HepG2 (cell line): Measurements from ENCODE around the gene SYPL2. TPM values are rescaled to one million over a fixed set of nuclear protein-coding genes. Genes with fewer than 3 reads are reported as not detected.

Experiments used
- DBP ChIP-seq: sonication (generic); formaldehyde crosslinking; IDR thresholded peaks from 2 replicates; pipeline ENCODE4 v1.4.0; 2020; ENCODE audit warnings: missing genetic modification reagents; ENCODE audit errors: not compliant biosample characterization
- KAT7 ChIP-seq: IDR thresholded peaks from 2 replicates; pipeline ENCODE4 v1.6.1; 2018; ENCODE audit warnings: borderline replicate concordance, missing compliant biosample characterization
- KDM1A ChIP-seq: IDR thresholded peaks from 2 replicates; pipeline ENCODE4 v1.6.1; 2016; ENCODE audit warnings: missing compliant biosample characterization
- KIAA2018 ChIP-seq: sonication (generic); formaldehyde crosslinking; IDR thresholded peaks from 2 replicates; pipeline ENCODE4 v1.5.0; 2020; ENCODE audit warnings: mild to moderate bottlenecking, missing genetic modification reagents, borderline replicate concordance
- KLF12 ChIP-seq: sonication (generic); formaldehyde crosslinking; IDR thresholded peaks from 2 replicates; pipeline ENCODE4 v1.4.0; 2020; ENCODE audit warnings: missing genetic modification reagents, borderline replicate concordance
- NFE2L1 ChIP-seq: sonication (generic); formaldehyde crosslinking; IDR thresholded peaks from 2 replicates; pipeline ENCODE4 v1.4.0; 2020; ENCODE audit warnings: missing genetic modification reagents, mild to moderate bottlenecking, borderline replicate concordance
- REST ChIP-seq, 2 experiments: IDR thresholded peaks; 2 replicates each; pipeline ENCODE4 v1.6.1; 2011 to 2012; ENCODE audit warnings: low read length in 2 of 2, borderline replicate concordance in 1 of 2, low read depth in 1 of 2, mild to moderate bottlenecking in 1 of 2, moderate library complexity in 1 of 2
- TAF15 ChIP-seq: fragments of 200-400 bp; formaldehyde crosslinking; IDR thresholded peaks from one replicate; pipeline ENCODE4 v1.6.1; 2018; ENCODE audit warnings: mild to moderate bottlenecking, low read depth, low read length; ENCODE audit not compliant: poor library complexity, severe bottlenecking
- THAP7 ChIP-seq: sonication (generic); formaldehyde crosslinking; IDR thresholded peaks from 2 replicates; pipeline ENCODE4 v1.8.1; 2023; ENCODE audit warnings: mild to moderate bottlenecking, missing genetic modification reagents
- ZNF207 ChIP-seq: fragments of 450-650 bp; IDR thresholded peaks from 2 replicates; pipeline ENCODE4 v1.6.1; 2016; ENCODE audit warnings: antibody characterized with exemption, borderline replicate concordance
- ZNF337 ChIP-seq: sonication (generic); formaldehyde crosslinking; IDR thresholded peaks from 2 replicates; pipeline ENCODE4 v1.5.1; 2020; ENCODE audit warnings: missing genetic modification reagents, low read depth, mild to moderate bottlenecking, borderline replicate concordance
- ZNF549 ChIP-seq: sonication (generic); formaldehyde crosslinking; IDR thresholded peaks from 2 replicates; pipeline ENCODE4 v1.5.0; 2020; ENCODE audit warnings: missing genetic modification reagents
- ZSCAN22 ChIP-seq: sonication (generic); formaldehyde crosslinking; IDR thresholded peaks from 2 replicates; pipeline ENCODE4 v1.4.0; 2020; ENCODE audit warnings: mild to moderate bottlenecking, missing genetic modification reagents
- ZSCAN25 ChIP-seq: sonication (generic); formaldehyde crosslinking; IDR thresholded peaks from 2 replicates; pipeline ENCODE4 v1.8.0; 2022; ENCODE audit warnings: mild to moderate bottlenecking, missing genetic modification reagents
- polyA plus RNA-seq, 8 experiments: library from polyadenylated mRNA; depleted of rRNA in 3 of 8; stranded (reverse) in 7 of 8; unstranded in 1 of 8; fragments of >200 nt; fragmentation: Illumina TruSeq in 4 of 8; extraction: Trizol in 4 of 8; gene quantifications; 2 replicates each; pipeline versions ENCODE4 v1.2.1 to v1.2.3, GENCODE V29; 2011 to 2016; ENCODE audit warnings: low read depth in 4 of 8, missing spikeins in 1 of 8, mixed read lengths in 1 of 8; ENCODE audit not compliant: insufficient read depth in 1 of 8
- total RNA-seq, 5 experiments: library from RNA; depleted of rRNA; stranded (reverse); fragments of >200 nt; fragmentation: Illumina TruSeq; extraction: Trizol; gene quantifications; 2 replicates each; pipeline ENCODE4 v1.2.3, GENCODE V29; 2016; ENCODE audit warnings: low read depth in 1 of 5
- TF ChIP-seq, protein P1 (sequence below): sonication (generic); formaldehyde crosslinking; IDR thresholded peaks from 2 replicates; pipeline ENCODE4 v1.8.0; 2022; ENCODE audit warnings: missing genetic modification reagents, low read depth, mild to moderate bottlenecking, borderline replicate concordance

The SYPL2 gene
- total and polyA plus RNA-seq, 2 of the 13 experiments (the other 11 are each of a cell fraction or from before 2014, with no cell fraction given) = 0.17 to 0.24 TPM

DNA sequence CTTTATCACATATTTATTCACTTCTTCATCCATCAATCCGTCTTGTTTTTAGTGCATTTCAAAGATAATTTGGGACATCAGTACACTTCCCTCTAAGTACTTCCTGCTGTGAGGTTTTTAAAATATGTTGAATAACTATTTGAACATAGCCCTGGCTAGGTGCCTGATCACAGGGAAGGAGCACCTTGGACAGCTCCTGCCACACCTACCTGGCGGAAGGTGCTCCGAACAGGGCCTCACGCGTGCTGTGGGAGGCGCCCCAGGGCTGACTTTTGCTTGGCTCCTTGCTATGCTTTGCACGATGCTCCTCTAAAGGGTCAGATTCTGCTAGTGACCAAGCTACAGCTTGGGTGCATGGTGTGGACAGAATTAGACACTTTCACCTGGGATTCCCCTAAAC lies 12.5 kb downstream of the SYPL2 start (continued):
- TF ChIP-seq KIAA2018 (CRISPR knock-in tag) (no peak), ZNF549 (CRISPR knock-in tag) (no peak), KAT7 (no peak), ZNF207 (no peak), ZSCAN25 (CRISPR knock-in tag) (no peak), THAP7 (CRISPR knock-in tag) (no peak), NFE2L1 (CRISPR knock-in tag) (no peak), KDM1A (no peak), TAF15 (no peak), ZSCAN22 (CRISPR knock-in tag) (no peak), ZNF337 (CRISPR knock-in tag) (no peak), DBP (CRISPR knock-in tag) (no peak), REST (IDR thresholded peaks at IDR 0.05; ENCODE audit: borderline replicate concordance in 1 of 2, low read depth in 1 of 2, low read length in 2 of 2) (peak; percentile 88 to 98), KLF12 (CRISPR knock-in tag) (peak; percentile 45; the same call in 1 of the 2 replicates)
- TF ChIP-seq, protein P1, sequence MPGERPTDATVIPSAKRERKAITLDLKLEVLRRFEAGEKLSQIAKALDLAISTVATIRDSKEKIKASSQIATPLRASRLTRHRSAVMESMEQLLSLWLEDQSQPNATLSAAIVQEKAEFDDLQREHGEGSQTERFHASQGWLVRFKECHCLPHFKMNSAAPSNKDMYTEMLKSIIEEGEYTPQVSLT = no peak
